Tibial nerve (tissue), 4 donors: Measurements from ENCODE around the gene CCNE1. TPM values are rescaled to one million over a fixed set of nuclear protein-coding genes. Genes with fewer than 3 reads are reported as not detected.

Source experiments
- DNase-seq, 2 donors: peaks; one replicate each; pipeline ENCODE4 v3.0.0-alpha.2; 2019; ENCODE audit warnings: low spot score in 2 of 2
- H3K27ac ChIP-seq, 4 donors: fragments of 200-600 bp; sonication (generic) in 3 of 4; one replicate each; pipeline ENCODE4 v1.5.1; 2017 to 2019; ENCODE audit warnings: mild to moderate bottlenecking in 1 of 4
- H3K27me3 ChIP-seq, 2 donors: fragments of 200-600 bp; sonication (generic) in 1 of 2; one replicate each; pipeline versions ENCODE4 v1.5.1 to v1.6.0; 2017 to 2019
- H3K36me3 ChIP-seq, 3 donors: fragments of 200-600 bp; sonication (generic); one replicate each; pipeline ENCODE4 v1.5.1; 2018 to 2019
- H3K4me1 ChIP-seq, 4 donors: fragments of 200-600 bp; sonication (generic) in 3 of 4; one replicate each; pipeline ENCODE4 v1.5.1; 2017 to 2019
- H3K4me3 ChIP-seq, 4 donors: fragments of 200-600 bp; sonication (generic) in 3 of 4; one replicate each; pipeline ENCODE4 v1.5.1; 2017 to 2019; ENCODE audit warnings: mild to moderate bottlenecking in 1 of 4, moderate library complexity in 1 of 4
- H3K9me3 ChIP-seq, 4 donors: fragments of 200-600 bp; sonication (generic) in 3 of 4; one replicate each; pipeline ENCODE4 v1.5.1; 2017 to 2019
- EP300 ChIP-seq, 2 donors: sonication (generic); formaldehyde crosslinking; IDR thresholded peaks; one replicate each; pipeline ENCODE4 v1.6.1; 2017; ENCODE audit warnings: antibody characterized with exemption in 2 of 2, mild to moderate bottlenecking in 1 of 2
- POLR2A ChIP-seq, 2 donors: fragments of 450-650 bp; IDR thresholded peaks; one replicate each; pipeline ENCODE4 v1.6.1; 2017; ENCODE audit warnings: antibody characterized with exemption in 2 of 2, mild to moderate bottlenecking in 2 of 2, moderate library complexity in 2 of 2
- WGBS, 2 donors: methylation state at CpG; one replicate each; pipeline ENCODE4 v1.1.5; 2018; 5-methylcytosine and 5-hydroxymethylcytosine counted together
- total RNA-seq, 4 donors: library from RNA; depleted of rRNA; stranded (reverse); fragments of >200 nt; gene quantifications; one replicate each; pipeline ENCODE4 v1.1.0, GENCODE V29; 2016
- TF ChIP-seq, protein P1 (sequence below), 5 experiments: fragments of 200-600 bp in 3 of 5; fragments of 450-650 bp in 2 of 5; sonication (generic) in 3 of 5; IDR thresholded peaks; one replicate each; pipeline ENCODE4 v1.5.1; 2016 to 2019; ENCODE audit warnings: antibody characterized with exemption in 5 of 5, mild to moderate bottlenecking in 3 of 5, moderate library complexity in 2 of 5

CCNE1 gene
- total RNA-seq, 4 donors from 2014 or later, result 0.60 to 4.9 (median 3.8) TPM

DNA sequence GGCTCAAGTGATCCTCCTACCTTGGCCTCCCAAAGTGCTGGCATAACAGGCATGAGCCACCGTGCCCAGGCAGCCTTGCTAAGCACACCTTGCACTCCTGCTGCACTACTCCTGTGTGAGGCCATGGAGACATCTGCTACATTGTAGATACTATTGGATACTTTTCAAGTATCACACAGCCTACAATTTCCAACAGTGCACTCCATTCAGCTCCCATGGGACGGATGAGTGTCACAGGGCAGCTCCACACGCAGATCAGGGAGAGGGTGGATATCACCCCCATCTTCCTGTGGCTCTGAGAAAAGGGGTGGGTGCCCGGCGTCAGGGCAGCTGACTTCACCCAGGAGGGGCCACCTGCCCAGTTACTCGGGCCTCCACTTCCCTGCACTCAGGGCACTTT, 39.1 kb upstream of the CCNE1 start:
- Histone ChIP-seq H3K27me3 (peaks cover 0 to 2% of the 10 kb centered on the region in 2 donors), H3K4me1 (peaks cover 0 to 5% (median 0%) of the 10 kb centered on the region in 4 donors), H3K36me3 (no peaks in the 10 kb centered on the region), H3K27ac (no peak overlapping the region), H3K9me3 (no peaks in the 10 kb centered on the region), H3K4me3 (no peak overlapping the region)
- no peak for DNase-seq
- no peak for TF ChIP-seq EP300 (IDR thresholded peaks at IDR 0.05)
- TF ChIP-seq, protein P1, sequence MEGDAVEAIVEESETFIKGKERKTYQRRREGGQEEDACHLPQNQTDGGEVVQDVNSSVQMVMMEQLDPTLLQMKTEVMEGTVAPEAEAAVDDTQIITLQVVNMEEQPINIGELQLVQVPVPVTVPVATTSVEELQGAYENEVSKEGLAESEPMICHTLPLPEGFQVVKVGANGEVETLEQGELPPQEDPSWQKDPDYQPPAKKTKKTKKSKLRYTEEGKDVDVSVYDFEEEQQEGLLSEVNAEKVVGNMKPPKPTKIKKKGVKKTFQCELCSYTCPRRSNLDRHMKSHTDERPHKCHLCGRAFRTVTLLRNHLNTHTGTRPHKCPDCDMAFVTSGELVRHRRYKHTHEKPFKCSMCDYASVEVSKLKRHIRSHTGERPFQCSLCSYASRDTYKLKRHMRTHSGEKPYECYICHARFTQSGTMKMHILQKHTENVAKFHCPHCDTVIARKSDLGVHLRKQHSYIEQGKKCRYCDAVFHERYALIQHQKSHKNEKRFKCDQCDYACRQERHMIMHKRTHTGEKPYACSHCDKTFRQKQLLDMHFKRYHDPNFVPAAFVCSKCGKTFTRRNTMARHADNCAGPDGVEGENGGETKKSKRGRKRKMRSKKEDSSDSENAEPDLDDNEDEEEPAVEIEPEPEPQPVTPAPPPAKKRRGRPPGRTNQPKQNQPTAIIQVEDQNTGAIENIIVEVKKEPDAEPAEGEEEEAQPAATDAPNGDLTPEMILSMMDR (IDR thresholded peaks at IDR 0.05), result no peak
- no peak for TF ChIP-seq POLR2A (IDR thresholded peaks at IDR 0.05)
- 73 to 83% methylated on average over 6 of the region's 6 CpGs for WGBS, 2 donors

DNA sequence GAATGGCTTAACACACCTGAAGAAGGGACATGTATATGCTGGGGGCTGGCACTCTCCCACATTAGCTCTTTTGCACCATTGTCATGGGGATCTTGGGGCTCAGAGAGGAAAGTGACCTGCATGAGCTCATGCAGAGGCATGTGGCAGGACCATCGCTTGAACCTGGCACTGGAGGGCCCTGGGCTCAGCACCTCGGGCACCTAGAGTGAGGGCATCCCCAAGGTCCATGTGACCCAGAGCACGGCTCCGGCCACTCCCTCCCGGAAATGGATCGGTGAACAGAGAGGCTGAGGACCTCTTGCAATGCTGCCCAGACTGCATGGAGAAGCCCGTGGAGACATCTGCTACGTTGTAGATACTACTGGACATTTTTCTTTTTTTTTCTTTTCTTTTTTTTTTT, 38.6 kb upstream of the CCNE1 start:
- no peak overlapping the region for H3K27ac ChIP-seq
- peaks cover 0 to 5% (median 0%) of the 10 kb centered on the region in 4 donors for H3K4me1 ChIP-seq
- H3K9me3 ChIP-seq, result no peaks in the 10 kb centered on the region
- TF ChIP-seq EP300 (IDR thresholded peaks at IDR 0.05), result no peak
- TF ChIP-seq POLR2A (IDR thresholded peaks at IDR 0.05), result no peak
- TF ChIP-seq, protein P1 (IDR thresholded peaks at IDR 0.05), result no peak
- 80 to 82% methylated on average over 8 of the region's 8 CpGs for WGBS, 2 donors
- no peak for DNase-seq
- peaks cover 0 to 2% of the 10 kb centered on the region in 2 donors for H3K27me3 ChIP-seq
- H3K36me3 ChIP-seq, result no peaks in the 10 kb centered on the region
- no peak overlapping the region for H3K4me3 ChIP-seq

DNA sequence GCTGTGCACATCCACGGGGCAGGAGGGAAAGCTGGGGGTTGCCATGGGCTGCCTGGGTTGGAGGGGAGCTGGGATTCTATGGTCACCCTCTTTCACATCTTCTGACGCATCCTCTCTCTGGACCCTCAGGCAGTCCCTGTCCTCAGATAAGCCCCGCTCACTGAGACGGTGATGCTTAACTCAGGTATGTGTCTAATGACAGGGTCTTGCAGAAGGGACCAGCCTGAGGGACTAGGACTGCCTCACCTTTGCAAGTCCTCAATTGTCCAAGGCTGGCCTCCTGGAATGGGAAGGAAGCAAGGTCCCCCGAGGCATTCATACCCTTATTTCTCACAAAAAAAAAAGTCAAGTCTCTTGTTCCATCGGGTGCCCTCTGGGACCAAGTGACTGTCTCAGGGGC, 37.7 kb upstream of the CCNE1 start:
- H3K27ac ChIP-seq, result no peak overlapping the region
- peaks cover 0 to 2% of the 10 kb centered on the region in 2 donors for H3K27me3 ChIP-seq
- H3K4me1 ChIP-seq, result peaks cover 0 to 5% (median 0%) of the 10 kb centered on the region in 4 donors
- no peak for DNase-seq
- H3K4me3 ChIP-seq, result no peak overlapping the region
- no peaks in the 10 kb centered on the region for H3K36me3 ChIP-seq
- 82 to 90% methylated on average over 6 of the region's 6 CpGs for WGBS, 2 donors
- no peaks in the 10 kb centered on the region for H3K9me3 ChIP-seq
- TF ChIP-seq, protein P1 (IDR thresholded peaks at IDR 0.05), result no peak
- TF ChIP-seq EP300 (IDR thresholded peaks at IDR 0.05) (no peak), POLR2A (IDR thresholded peaks at IDR 0.05) (no peak)

DNA sequence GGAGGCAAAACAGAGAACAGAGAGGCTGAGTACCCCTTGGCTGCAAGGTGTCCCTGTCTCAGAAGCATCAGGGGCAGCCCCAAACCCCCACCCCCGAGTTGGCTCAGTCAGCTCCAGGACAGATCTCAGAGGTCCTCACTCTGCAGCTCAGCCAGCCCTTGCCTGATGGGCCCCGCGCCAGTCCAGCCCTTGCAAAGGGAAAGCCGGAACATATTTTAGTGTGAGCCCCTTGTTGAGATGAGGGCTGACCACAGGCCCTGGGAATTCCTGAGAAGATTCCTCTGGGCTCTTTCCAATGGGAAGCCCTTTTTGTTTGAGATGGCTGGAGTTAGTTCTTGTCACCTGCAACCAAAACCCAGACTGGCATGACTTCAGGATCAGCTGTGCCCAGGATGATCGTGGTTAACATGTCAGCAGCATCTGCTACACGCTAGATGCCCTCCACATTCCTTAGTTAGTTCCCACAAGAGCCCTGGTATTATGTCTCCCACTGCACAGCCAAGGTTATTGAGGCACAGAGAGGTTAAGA, 33.9 kb upstream of the CCNE1 start:
- TF ChIP-seq, protein P1 (IDR thresholded peaks at IDR 0.05), result no peak
- TF ChIP-seq POLR2A (IDR thresholded peaks at IDR 0.05) (no peak), EP300 (IDR thresholded peaks at IDR 0.05) (no peak)
- H3K36me3 ChIP-seq, result no peaks in the 10 kb centered on the region
- H3K27me3 ChIP-seq, result peaks cover 0 to 7% of the 10 kb centered on the region in 2 donors
- H3K4me1 ChIP-seq, result peaks cover 0 to 5% (median 0%) of the 10 kb centered on the region in 4 donors
- no peak overlapping the region for H3K4me3 ChIP-seq
- no peak for DNase-seq
- no peaks in the 10 kb centered on the region for H3K9me3 ChIP-seq
- WGBS, 2 donors, result 75 to 76% methylated on average over 6 of the region's 6 CpGs
- no peak overlapping the region for H3K27ac ChIP-seq

DNA sequence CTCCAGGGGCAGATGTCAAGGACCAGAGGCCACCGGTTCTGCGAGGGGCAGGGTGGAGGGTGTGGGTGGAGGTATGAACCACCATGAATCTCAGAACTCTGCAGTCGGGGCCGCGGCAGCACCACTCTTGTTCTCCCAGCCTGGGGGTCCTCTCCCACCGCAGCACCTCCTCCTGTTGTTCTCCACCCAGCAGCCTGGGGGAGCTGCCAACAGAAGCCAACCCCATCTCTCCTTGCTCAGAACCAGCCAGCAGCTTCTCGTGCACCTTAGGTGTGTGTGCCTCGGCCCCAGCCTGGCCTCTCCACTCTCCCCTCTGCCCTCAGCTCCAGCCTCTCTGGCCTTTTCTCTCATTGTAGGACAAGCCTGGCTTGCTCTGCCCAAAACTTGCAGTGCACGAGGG, 31.9 kb upstream of the CCNE1 start:
- 30 to 33% methylated on average over 9 of the region's 9 CpGs for WGBS, 2 donors
- TF ChIP-seq, protein P1 (IDR thresholded peaks at IDR 0.05), result no peak
- TF ChIP-seq POLR2A (IDR thresholded peaks at IDR 0.05), result no peak
- TF ChIP-seq EP300 (IDR thresholded peaks at IDR 0.05), result no peak
- H3K4me1 ChIP-seq, result peaks cover 0 to 5% (median 0%) of the 10 kb centered on the region in 4 donors
- H3K36me3 ChIP-seq, result no peaks in the 10 kb centered on the region
- H3K9me3 ChIP-seq, result no peaks in the 10 kb centered on the region
- H3K27ac ChIP-seq, result no peak overlapping the region
- no peak for DNase-seq
- no peak overlapping the region for H3K4me3 ChIP-seq
- H3K27me3 ChIP-seq, result peaks cover 0 to 7% of the 10 kb centered on the region in 2 donors
